Stimulated activated CD4-positive, alpha-beta T cell treated with anti-CD3 and anti-CD28 coated beads, Interleukin-15, amount 100 ng/mL, for 1 hour (primary cell): ENCODE measurements around the gene ABT1.

Source experiments
- DNase-seq, 2 donors: peaks; one replicate each; pipeline ENCODE4 v3.0.0-alpha.2; 2020; ENCODE audit warnings: low read depth in 1 of 2, low spot score in 1 of 2

The ABT1 gene

GRCh38 chr6:26602262-26602661 lies 5.5 kb downstream of the ABT1 start:
- DNase-seq: no peak

GRCh38 chr6:26604026-26604425 lies 7.3 kb downstream of the ABT1 start:
- no peak for DNase-seq

- no peak for DNase-seq
Observed at GRCh38 chr6:26604797-26605196, 8.0 kb downstream of the ABT1 start.

- DNase-seq: peak in 1 of 2 donors; percentile 34
Observed at GRCh38 chr6:26607434-26608230, 10.9 kb downstream of the ABT1 start.

- no peak for DNase-seq
Observed at GRCh38 chr6:26609463-26609862, 12.7 kb downstream of the ABT1 start.

GRCh38 chr6:26611599-26611998 lies 14.8 kb downstream of the ABT1 start:
- no peak for DNase-seq

- DNase-seq: no peak
Observed at GRCh38 chr6:26613201-26613600, 16.4 kb downstream of the ABT1 start.

GRCh38 chr6:26613689-26614683 lies 17.2 kb downstream of the ABT1 start:
- DNase-seq: no peak

GRCh38 chr6:26623339-26623859 lies 26.6 kb downstream of the ABT1 start:
- DNase-seq: no peak

GRCh38 chr6:26624557-26624956 lies 27.8 kb downstream of the ABT1 start:
- DNase-seq: no peak

- no peak for DNase-seq
Observed at GRCh38 chr6:26627843-26628242, 31.1 kb downstream of the ABT1 start.

GRCh38 chr6:26629359-26629758 lies 32.6 kb downstream of the ABT1 start:
- no peak for DNase-seq

GRCh38 chr6:26640806-26641205 lies 44.1 kb downstream of the ABT1 start:
- no peak for DNase-seq

GRCh38 chr6:26646074-26646473 lies 49.3 kb downstream of the ABT1 start:
- no peak for DNase-seq
